Cortex of kidney (tissue), 1 donor: ENCODE data around the gene RNFT1.
"Not testable (repeated sequence)": the region's sequence is repeated elsewhere in the genome, so short reads cannot be mapped to it uniquely, and the experiment has no call there.

Experiments
- DNase-seq: peaks from one replicate; lab custom pipeline; 2025; lab: John Stamatoyannopoulos, UW

The RNFT1 gene

DNA sequence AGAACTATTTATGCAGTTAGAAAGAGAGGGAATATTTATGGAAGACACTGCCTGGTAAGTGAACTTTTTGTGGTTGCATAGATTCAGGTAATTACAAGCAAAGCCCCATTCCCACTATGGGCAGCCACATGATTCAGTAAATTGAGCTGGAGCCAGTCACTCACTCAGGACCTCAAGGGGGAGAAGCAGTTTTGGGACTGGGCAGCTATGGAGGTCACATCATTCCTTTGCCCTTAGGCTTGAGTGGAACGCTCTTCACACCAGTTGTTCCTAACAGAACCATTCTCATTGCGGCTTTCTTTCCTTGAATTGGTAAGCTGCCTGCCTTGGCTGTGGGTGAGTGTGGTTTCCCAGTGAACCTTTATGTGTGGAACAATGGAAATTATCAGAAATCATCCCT, 34.4 kb downstream of the RNFT1 start:
- DNase-seq: not testable (repeated sequence)

DNA sequence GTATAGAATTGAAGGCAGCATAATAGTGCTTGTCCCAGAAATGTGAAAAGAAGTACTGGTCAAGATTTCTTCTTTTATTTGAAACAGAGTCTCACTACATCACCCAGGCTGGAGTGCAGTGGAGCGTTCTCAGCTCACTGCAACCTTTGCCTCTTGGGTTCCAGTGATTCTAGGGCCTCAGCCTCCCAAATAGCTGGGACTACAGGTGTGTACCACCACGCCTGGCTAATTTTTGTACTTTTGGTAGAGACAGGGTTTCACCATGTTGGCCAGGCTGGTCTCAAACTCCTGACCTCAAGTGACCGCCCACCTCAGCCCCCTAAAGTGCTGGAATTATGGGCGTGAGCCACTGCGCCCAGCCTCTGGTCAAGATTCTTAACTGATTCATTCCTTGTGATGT, 43.9 kb downstream of the RNFT1 start:
- DNase-seq: not testable (repeated sequence)

DNA sequence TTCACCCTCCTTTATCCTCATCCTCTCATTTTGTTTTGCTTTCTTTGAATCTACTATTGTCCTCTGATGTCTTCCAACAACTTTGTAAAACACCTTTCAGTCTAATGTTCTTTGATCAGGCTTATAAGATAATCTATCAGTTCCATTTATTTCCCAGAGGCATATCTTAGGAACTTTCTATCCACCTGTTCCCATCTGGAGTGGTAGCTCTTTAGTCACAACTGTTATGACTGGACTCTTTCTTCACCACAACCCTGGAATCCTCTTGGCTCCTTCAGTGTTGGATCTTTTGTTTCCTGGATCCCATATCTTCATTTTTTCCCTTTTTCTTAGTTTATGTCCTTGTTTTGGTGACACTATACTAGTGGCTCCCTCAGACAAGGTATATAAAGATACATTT, 48.1 kb downstream of the RNFT1 start:
- no peak for DNase-seq

DNA sequence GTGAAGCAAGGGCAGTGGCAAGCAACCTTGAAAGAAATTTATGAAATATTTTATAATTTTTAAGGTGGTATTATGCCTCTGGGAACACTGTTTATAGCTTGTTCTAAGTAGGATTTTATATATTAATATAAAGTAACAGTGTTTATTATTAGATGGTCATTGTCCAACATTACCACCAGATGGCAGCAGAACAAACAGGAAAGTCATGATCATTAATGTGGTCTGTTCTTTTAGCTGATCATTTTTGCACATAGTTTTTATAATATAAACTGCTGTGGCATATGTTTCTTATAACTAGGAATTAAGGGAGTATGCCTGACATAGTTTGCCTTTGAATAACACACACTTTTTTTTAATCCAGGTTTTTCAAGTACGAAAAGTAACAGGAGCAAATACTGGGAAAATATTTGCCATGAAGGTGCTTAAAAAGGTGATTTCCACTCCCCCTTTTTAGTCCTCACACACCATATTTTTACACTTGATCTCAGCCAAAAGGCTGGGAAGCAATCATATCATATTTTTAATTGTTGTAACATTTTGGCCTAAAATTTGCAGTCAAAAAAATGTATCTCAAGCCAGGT, 50.2 kb downstream of the RNFT1 start:
- no peak for DNase-seq

DNA sequence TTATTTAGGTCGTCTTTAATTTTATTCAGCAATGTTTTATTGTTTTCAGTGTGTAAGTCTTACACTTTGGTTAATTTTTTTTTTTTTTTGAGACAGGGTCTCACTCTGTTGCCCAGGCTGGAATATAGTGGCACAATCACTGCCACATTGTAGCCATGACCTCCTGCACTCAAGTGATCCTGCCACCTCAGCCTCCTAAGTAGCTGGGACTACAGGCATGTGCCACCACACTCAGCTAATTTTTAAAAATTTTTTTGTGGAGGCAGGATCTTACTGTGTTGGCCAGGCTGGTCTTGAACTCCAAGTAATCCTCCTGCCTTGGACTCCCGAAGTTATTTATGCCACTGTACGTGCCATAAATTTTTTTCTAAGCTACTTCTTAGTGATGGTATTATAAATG, 57.1 kb downstream of the RNFT1 start:
- no peak for DNase-seq

DNA sequence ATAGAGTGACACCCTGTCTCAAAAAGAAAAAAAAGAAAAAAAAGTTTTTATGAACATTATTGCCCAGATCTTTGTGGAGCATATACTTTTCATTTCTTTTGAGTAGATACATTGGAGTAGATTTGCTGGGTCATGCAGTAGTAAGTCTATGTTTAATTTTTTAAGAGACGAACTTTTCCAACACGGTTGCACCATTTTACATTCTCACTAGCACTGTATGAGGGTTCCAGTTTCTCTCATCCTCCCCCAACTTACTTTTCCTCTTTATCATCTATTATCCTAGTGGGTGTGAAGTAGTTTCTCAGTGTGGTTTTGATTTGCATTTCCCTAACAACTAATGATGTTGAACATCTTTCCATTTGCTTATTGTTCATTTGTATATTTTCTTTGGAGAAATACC, 61.1 kb downstream of the RNFT1 start:
- no peak for DNase-seq
